Ishikawa (cell line): ENCODE measurements around the gene WDTC1.

ENCODE experiments used
- CEBPB ChIP-seq: IDR thresholded peaks from 2 replicates; pipeline ENCODE4 v1.6.1; 2012
- CREB1 ChIP-seq: IDR thresholded peaks from 2 replicates; pipeline ENCODE4 v1.6.1; 2012; ENCODE audit warnings: low read depth
- EGR1 ChIP-seq: IDR thresholded peaks from 2 replicates; pipeline ENCODE4 v1.6.1; 2012
- EP300 ChIP-seq: IDR thresholded peaks from 2 replicates; pipeline ENCODE4 v1.6.1; 2012; ENCODE audit warnings: borderline replicate concordance
- FOXM1 ChIP-seq: IDR thresholded peaks from 2 replicates; pipeline ENCODE4 v1.6.1; 2012; ENCODE audit warnings: low read depth, borderline replicate concordance
- NFIC ChIP-seq: IDR thresholded peaks from 2 replicates; pipeline ENCODE4 v1.6.1; 2012
- RAD21 ChIP-seq: IDR thresholded peaks from 2 replicates; pipeline ENCODE4 v1.6.1; 2012; ENCODE audit warnings: low read depth
- TAF1 ChIP-seq: IDR thresholded peaks from 2 replicates; pipeline ENCODE4 v1.6.1; 2012; ENCODE audit warnings: low read depth, mild to moderate bottlenecking
- TCF12 ChIP-seq: IDR thresholded peaks from 2 replicates; pipeline ENCODE4 v1.6.1; 2012; ENCODE audit warnings: low read depth
- TEAD4 ChIP-seq: IDR thresholded peaks from 2 replicates; pipeline ENCODE4 v1.6.1; 2012
- USF1 ChIP-seq: IDR thresholded peaks from 2 replicates; pipeline ENCODE4 v1.6.1; 2012
- YY1 ChIP-seq: IDR thresholded peaks from 2 replicates; pipeline ENCODE4 v1.6.1; 2012; ENCODE audit warnings: low read depth
- ZBTB7A ChIP-seq: IDR thresholded peaks from 2 replicates; pipeline ENCODE4 v1.6.1; 2012; ENCODE audit warnings: low read depth
- TF ChIP-seq, protein P1 (sequence below): IDR thresholded peaks from 2 replicates; pipeline ENCODE4 v1.6.1; 2012
- TF ChIP-seq, protein P2 (sequence below): IDR thresholded peaks from 2 replicates; pipeline ENCODE4 v1.6.1; 2012; ENCODE audit warnings: low read depth, mild to moderate bottlenecking

The WDTC1 gene

DNA sequence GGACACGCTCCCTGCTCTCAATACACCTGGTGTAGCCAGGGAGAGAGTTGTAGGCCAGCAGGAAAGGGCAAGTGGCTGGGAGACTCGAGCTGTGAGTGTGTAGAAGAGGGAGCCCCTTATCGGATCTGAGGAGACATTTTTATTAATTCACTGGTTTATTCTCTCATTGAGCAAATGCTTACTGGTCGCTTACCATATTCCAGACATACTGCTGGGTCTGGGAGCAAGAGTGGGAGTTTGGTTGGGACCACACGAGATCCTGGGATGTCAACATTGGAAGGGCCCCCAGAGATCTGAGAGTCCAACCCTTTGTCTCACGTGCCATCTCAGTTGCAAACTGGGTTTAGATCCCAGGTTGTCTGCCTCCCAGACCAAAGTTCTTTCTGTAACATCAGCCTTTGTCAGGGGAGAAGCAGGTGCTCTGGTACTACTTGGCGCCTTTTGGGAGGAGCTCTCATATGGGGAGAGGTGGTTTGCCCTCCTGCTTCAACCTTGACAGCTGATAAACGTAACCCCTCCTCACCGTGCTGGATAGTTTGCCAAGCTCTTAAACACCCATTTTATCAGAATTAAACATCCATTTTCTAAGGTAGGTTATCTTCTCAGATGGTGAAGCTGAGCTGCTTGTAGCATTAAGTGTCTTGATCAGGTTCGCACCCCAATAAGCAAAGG, 88.3 kb downstream of the WDTC1 start:
- no peak for TF ChIP-seq USF1

DNA sequence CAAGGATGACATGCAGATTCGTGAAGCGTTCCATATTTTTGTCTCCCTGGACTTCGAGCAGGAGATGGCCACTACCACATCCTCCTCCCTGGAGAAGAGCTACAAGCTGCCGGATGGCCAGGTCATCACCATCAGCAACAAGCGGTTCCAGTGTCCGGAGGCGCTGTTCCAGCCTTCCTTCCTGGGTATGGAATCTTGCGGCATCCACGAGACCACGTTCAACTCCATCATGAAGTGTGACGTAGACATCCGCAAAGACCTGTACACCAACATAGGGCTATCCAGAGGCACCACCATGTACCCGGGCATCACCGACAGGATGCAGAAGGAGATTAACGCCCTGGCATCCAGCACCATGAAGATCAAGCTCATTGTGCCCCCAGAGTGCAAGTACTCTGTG, 90.9 kb downstream of the WDTC1 start:
- TF ChIP-seq EP300, result no peak
- no peak for TF ChIP-seq CEBPB
- no peak for TF ChIP-seq TEAD4
- TF ChIP-seq, protein P1, sequence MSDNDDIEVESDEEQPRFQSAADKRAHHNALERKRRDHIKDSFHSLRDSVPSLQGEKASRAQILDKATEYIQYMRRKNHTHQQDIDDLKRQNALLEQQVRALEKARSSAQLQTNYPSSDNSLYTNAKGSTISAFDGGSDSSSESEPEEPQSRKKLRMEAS, result no peak
- no peak for TF ChIP-seq NFIC
- no peak for TF ChIP-seq YY1
- TF ChIP-seq EGR1, result no peak
- TF ChIP-seq RAD21, result no peak
- TF ChIP-seq FOXM1, result no peak
- no peak for TF ChIP-seq TAF1
- TF ChIP-seq CREB1, result no peak
- TF ChIP-seq TCF12, result no peak
- no peak for TF ChIP-seq ZBTB7A
- no peak for TF ChIP-seq USF1
- TF ChIP-seq, protein P2, sequence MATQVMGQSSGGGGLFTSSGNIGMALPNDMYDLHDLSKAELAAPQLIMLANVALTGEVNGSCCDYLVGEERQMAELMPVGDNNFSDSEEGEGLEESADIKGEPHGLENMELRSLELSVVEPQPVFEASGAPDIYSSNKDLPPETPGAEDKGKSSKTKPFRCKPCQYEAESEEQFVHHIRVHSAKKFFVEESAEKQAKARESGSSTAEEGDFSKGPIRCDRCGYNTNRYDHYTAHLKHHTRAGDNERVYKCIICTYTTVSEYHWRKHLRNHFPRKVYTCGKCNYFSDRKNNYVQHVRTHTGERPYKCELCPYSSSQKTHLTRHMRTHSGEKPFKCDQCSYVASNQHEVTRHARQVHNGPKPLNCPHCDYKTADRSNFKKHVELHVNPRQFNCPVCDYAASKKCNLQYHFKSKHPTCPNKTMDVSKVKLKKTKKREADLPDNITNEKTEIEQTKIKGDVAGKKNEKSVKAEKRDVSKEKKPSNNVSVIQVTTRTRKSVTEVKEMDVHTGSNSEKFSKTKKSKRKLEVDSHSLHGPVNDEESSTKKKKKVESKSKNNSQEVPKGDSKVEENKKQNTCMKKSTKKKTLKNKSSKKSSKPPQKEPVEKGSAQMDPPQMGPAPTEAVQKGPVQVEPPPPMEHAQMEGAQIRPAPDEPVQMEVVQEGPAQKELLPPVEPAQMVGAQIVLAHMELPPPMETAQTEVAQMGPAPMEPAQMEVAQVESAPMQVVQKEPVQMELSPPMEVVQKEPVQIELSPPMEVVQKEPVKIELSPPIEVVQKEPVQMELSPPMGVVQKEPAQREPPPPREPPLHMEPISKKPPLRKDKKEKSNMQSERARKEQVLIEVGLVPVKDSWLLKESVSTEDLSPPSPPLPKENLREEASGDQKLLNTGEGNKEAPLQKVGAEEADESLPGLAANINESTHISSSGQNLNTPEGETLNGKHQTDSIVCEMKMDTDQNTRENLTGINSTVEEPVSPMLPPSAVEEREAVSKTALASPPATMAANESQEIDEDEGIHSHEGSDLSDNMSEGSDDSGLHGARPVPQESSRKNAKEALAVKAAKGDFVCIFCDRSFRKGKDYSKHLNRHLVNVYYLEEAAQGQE, result no peak

GRCh38 chr1:27327964-27328363, 93.5 kb downstream of the WDTC1 start:
- TF ChIP-seq FOXM1 (no peak), TEAD4 (no peak), CREB1 (no peak), EGR1 (no peak), CEBPB (no peak), TCF12 (no peak), NFIC (no peak), ZBTB7A (no peak)
- TF ChIP-seq, protein P2, result no peak
- TF ChIP-seq, protein P1, result no peak

- no peak for TF ChIP-seq NFIC
- TF ChIP-seq, protein P1, result no peak
- no peak for TF ChIP-seq RAD21
- TF ChIP-seq, protein P2, result no peak
- TF ChIP-seq CREB1, result no peak
- TF ChIP-seq TCF12, result no peak
- no peak for TF ChIP-seq USF1
- no peak for TF ChIP-seq EGR1
- no peak for TF ChIP-seq CEBPB
- TF ChIP-seq TAF1, result no peak
- TF ChIP-seq TEAD4, result no peak
- no peak for TF ChIP-seq ZBTB7A
- no peak for TF ChIP-seq FOXM1
These were observed 96.4 kb downstream of the WDTC1 start for GRCh38 chr1:27330786-27331185.
